Neural cell (in vitro differentiated cells): ENCODE results near the gene JMJD8. TPM values are rescaled to one million over a fixed set of nuclear protein-coding genes. Genes with fewer than 3 reads are reported as not detected.
A peak's percentile ranks its signal among the peaks of the same experiment; 100 is the strongest.
"Not testable (repeated sequence)": the region's sequence is repeated elsewhere in the genome, so short reads cannot be mapped to it uniquely, and the experiment has no call there.

ENCODE experiments used
- H2AFZ ChIP-seq: fragments of 200-600, 300-800 bp; sonication (generic), shearing (Covaris generic); 2 replicates; pipeline ENCODE4 v1.6.0; 2014; ENCODE audit warnings: low read depth, mild to moderate bottlenecking, antibody characterized with exemption, low read length, moderate library complexity
- H3F3A ChIP-seq: fragments of 200-600 bp; shearing (Covaris generic); 2 replicates; pipeline ENCODE4 v1.6.1; 2016; ENCODE audit warnings: mild to moderate bottlenecking, moderate library complexity, mixed read lengths, antibody characterized with exemption, low read length; ENCODE audit not compliant: insufficient read depth, poor library complexity, severe bottlenecking
- H3K27ac ChIP-seq: fragments of 200-600, 300-800 bp; sonication (generic), shearing (Covaris generic); 2 replicates; pipeline ENCODE4 v1.5.1; 2014; ENCODE audit warnings: mild to moderate bottlenecking, low read length, moderate library complexity
- H3K27me3 ChIP-seq: fragments of 300-800, 200-600 bp; sonication (generic), shearing (Covaris generic); 2 replicates; pipeline ENCODE4 v1.6.0; 2014; ENCODE audit warnings: mild to moderate bottlenecking, low read depth, low read length, moderate library complexity; ENCODE audit not compliant: insufficient read depth
- H3K36me3 ChIP-seq: fragments of 300-800, 200-600 bp; sonication (generic), shearing (Covaris generic); 2 replicates; pipeline ENCODE4 v1.5.1; 2014; ENCODE audit warnings: mild to moderate bottlenecking, antibody characterized with exemption, low read length, moderate library complexity; ENCODE audit not compliant: insufficient read depth
- H3K4me2 ChIP-seq: fragments of 300-800, 200-600 bp; sonication (generic), shearing (Covaris generic); 2 replicates; pipeline ENCODE4 v1.6.0; 2014; ENCODE audit warnings: mild to moderate bottlenecking, low read length
- H3K4me3 ChIP-seq: fragments of 300-800, 200-600 bp; sonication (generic), shearing (Covaris generic); 2 replicates; pipeline ENCODE4 v1.5.1; 2014; ENCODE audit warnings: mild to moderate bottlenecking, low read length, moderate library complexity
- H3K79me2 ChIP-seq: fragments of 200-600 bp; shearing (Covaris generic); replicated peaks from 2 replicates; pipeline ENCODE4 v1.6.0; 2014; ENCODE audit warnings: mild to moderate bottlenecking, low read length, moderate library complexity; ENCODE audit not compliant: insufficient read depth
- H3K9ac ChIP-seq: fragments of 300-800, 200-600 bp; sonication (generic), shearing (Covaris generic); 2 replicates; pipeline ENCODE4 v1.6.1; 2016; ENCODE audit warnings: mild to moderate bottlenecking, low read length, mixed read lengths
- H3K9me2 ChIP-seq: fragments of 200-600 bp; shearing (Covaris generic); 2 replicates; pipeline ENCODE4 v1.6.1; 2016; ENCODE audit warnings: mild to moderate bottlenecking, low read length, mixed read lengths; ENCODE audit not compliant: insufficient read depth
- H3K9me3 ChIP-seq: fragments of 200-600, 300-800 bp; sonication (generic), shearing (Covaris generic); 2 replicates; pipeline ENCODE4 v1.6.1; 2016; ENCODE audit warnings: mild to moderate bottlenecking, mixed run types, low read length, moderate library complexity, mixed read lengths
- H4K20me1 ChIP-seq: fragments of 200-600 bp; shearing (Covaris generic); 2 replicates; pipeline ENCODE4 v1.6.1; 2016; ENCODE audit warnings: mild to moderate bottlenecking, mixed run types; ENCODE audit not compliant: insufficient read depth
- CTCF ChIP-seq: fragments of 450-650 bp; IDR thresholded peaks from 2 replicates; pipeline ENCODE4 v1.5.1; 2014; ENCODE audit warnings: antibody characterized with exemption, mild to moderate bottlenecking, moderate library complexity; ENCODE audit not compliant: poor library complexity, severe bottlenecking
- EP300 ChIP-seq: fragments of 450-650 bp; conservative IDR thresholded peaks from 2 replicates; pipeline ENCODE4 v1.6.1; 2014; ENCODE audit warnings: antibody characterized with exemption, mild to moderate bottlenecking, moderate library complexity; ENCODE audit not compliant: poor library complexity, severe bottlenecking
- EZH2 ChIP-seq: fragments of 200-600, 300-800 bp; shearing (Covaris generic), sonication (generic); IDR thresholded peaks from 2 replicates; pipeline ENCODE4 v1.6.1; 2014; ENCODE audit warnings: antibody characterized with exemption, low read length, borderline replicate concordance, mild to moderate bottlenecking; ENCODE audit not compliant: insufficient read depth, poor library complexity, severe bottlenecking
- MXI1 ChIP-seq: fragments of 450-650 bp; conservative IDR thresholded peaks from 2 replicates; pipeline ENCODE4 v1.6.1; 2014; ENCODE audit warnings: antibody characterized with exemption, mild to moderate bottlenecking; ENCODE audit not compliant: poor library complexity, severe bottlenecking
- POLR2AphosphoS5 ChIP-seq: IDR thresholded peaks from 2 replicates; pipeline ENCODE4 v1.6.1; 2012
- RAD21 ChIP-seq: fragments of 450-650 bp; conservative IDR thresholded peaks from 2 replicates; pipeline ENCODE4 v1.6.1; 2014; ENCODE audit warnings: antibody characterized with exemption, mild to moderate bottlenecking, moderate library complexity
- REST ChIP-seq: IDR thresholded peaks from 2 replicates; pipeline ENCODE4 v1.6.1; 2012; ENCODE audit warnings: borderline replicate concordance
- SMC3 ChIP-seq: fragments of 450-650 bp; conservative IDR thresholded peaks from 2 replicates; pipeline ENCODE4 v1.6.1; 2014; ENCODE audit warnings: antibody characterized with exemption, mild to moderate bottlenecking, moderate library complexity; ENCODE audit not compliant: poor library complexity
- TAF1 ChIP-seq: IDR thresholded peaks from 2 replicates; pipeline ENCODE4 v1.6.1; 2012; ENCODE audit warnings: low read depth
- polyA plus RNA-seq: library from polyadenylated mRNA; depleted of rRNA; stranded (reverse); fragments of >200 nt; gene quantifications from 2 replicates; pipeline ENCODE4 v1.2.3, GENCODE V29; 2014

Gene JMJD8
- polyA plus RNA-seq, 1 donor from 2014 or later, result 44.7 TPM

GRCh38 chr16:714079-714478 lies 29.9 kb upstream of the JMJD8 start:
- Histone ChIP-seq H3K27ac (no peak overlapping the region), H2AFZ (no peak overlapping the region), H3K9me2 (no peaks in the 10 kb centered on the region), H3K27me3 (no peaks in the 10 kb centered on the region), H3K4me2 (no peak overlapping the region), H3K79me2 (peaks cover 21% of the 10 kb centered on the region), H3K9me3 (no peaks in the 10 kb centered on the region), H3F3A (peaks cover 5% of the 10 kb centered on the region), H3K9ac (no peak overlapping the region), H3K36me3 (no peaks in the 10 kb centered on the region), H3K4me3 (no peak overlapping the region), H4K20me1 (no peaks in the 10 kb centered on the region)
- no peak for TF ChIP-seq POLR2AphosphoS5
- TF ChIP-seq MXI1, result no peak
- TF ChIP-seq TAF1, result no peak
- TF ChIP-seq CTCF, result no peak
- TF ChIP-seq SMC3, result no peak
- no peak for TF ChIP-seq REST
- TF ChIP-seq RAD21, result no peak
- TF ChIP-seq EP300, result no peak
- TF ChIP-seq EZH2, result no peak

- not testable (repeated sequence) for H3K9me2 ChIP-seq, H3K9me3 ChIP-seq, H3K9ac ChIP-seq, H3F3A ChIP-seq, H3K27me3 ChIP-seq, H3K4me2 ChIP-seq, H3K36me3 ChIP-seq, H4K20me1 ChIP-seq, H2AFZ ChIP-seq, H3K27ac ChIP-seq, H3K4me3 ChIP-seq
- peaks cover 21% of the 10 kb centered on the region for H3K79me2 ChIP-seq
- peak; percentile 25 for TF ChIP-seq RAD21
- TF ChIP-seq CTCF, result peak; percentile 57
- TF ChIP-seq SMC3, result peak; percentile 30
Measured at GRCh38 chr16:712740-713250, 28.7 kb upstream of the JMJD8 start.
